IMR-90 (cell line): ENCODE data around the gene HEYL.

Experiments used
- BHLHE40 ChIP-seq: fragments of 150-350 bp; IDR thresholded peaks from 2 replicates; pipeline ENCODE4 v1.6.1; 2016; ENCODE audit warnings: mild to moderate bottlenecking, low read depth, low read length
- CEBPB ChIP-seq: IDR thresholded peaks from 2 replicates; pipeline ENCODE4 v1.6.1; 2012; ENCODE audit warnings: low read depth, low read length, improper control_type of control experiment
- MAFK ChIP-seq: IDR thresholded peaks from 2 replicates; pipeline ENCODE4 v1.6.1; 2012; ENCODE audit warnings: low read depth, low read length, improper control_type of control experiment
- POLR2A ChIP-seq: IDR thresholded peaks from 2 replicates; pipeline ENCODE4 v1.6.1; 2012; ENCODE audit warnings: mild to moderate bottlenecking, low read depth, low read length
- RCOR1 ChIP-seq: IDR thresholded peaks from 2 replicates; pipeline ENCODE4 v1.6.1; 2012; ENCODE audit warnings: mild to moderate bottlenecking, low read length, improper control_type of control experiment; ENCODE audit not compliant: insufficient replicate concordance
- TF ChIP-seq, protein P1 (sequence below): conservative IDR thresholded peaks from 2 replicates; pipeline ENCODE4 v1.5.1; 2012; ENCODE audit warnings: mild to moderate bottlenecking, low read depth, low read length, improper control_type of control experiment
- TF ChIP-seq, protein P2 (sequence below): fragments of 150-350 bp; IDR thresholded peaks from 2 replicates; pipeline ENCODE4 v1.6.1; 2017; ENCODE audit warnings: mild to moderate bottlenecking, antibody characterized with exemption, low read length, low read depth

- TF ChIP-seq, protein P1, sequence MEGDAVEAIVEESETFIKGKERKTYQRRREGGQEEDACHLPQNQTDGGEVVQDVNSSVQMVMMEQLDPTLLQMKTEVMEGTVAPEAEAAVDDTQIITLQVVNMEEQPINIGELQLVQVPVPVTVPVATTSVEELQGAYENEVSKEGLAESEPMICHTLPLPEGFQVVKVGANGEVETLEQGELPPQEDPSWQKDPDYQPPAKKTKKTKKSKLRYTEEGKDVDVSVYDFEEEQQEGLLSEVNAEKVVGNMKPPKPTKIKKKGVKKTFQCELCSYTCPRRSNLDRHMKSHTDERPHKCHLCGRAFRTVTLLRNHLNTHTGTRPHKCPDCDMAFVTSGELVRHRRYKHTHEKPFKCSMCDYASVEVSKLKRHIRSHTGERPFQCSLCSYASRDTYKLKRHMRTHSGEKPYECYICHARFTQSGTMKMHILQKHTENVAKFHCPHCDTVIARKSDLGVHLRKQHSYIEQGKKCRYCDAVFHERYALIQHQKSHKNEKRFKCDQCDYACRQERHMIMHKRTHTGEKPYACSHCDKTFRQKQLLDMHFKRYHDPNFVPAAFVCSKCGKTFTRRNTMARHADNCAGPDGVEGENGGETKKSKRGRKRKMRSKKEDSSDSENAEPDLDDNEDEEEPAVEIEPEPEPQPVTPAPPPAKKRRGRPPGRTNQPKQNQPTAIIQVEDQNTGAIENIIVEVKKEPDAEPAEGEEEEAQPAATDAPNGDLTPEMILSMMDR: no peak
- TF ChIP-seq POLR2A (no peak), MAFK (no peak), CEBPB (no peak), BHLHE40 (no peak), RCOR1 (no peak)
- TF ChIP-seq, protein P2, sequence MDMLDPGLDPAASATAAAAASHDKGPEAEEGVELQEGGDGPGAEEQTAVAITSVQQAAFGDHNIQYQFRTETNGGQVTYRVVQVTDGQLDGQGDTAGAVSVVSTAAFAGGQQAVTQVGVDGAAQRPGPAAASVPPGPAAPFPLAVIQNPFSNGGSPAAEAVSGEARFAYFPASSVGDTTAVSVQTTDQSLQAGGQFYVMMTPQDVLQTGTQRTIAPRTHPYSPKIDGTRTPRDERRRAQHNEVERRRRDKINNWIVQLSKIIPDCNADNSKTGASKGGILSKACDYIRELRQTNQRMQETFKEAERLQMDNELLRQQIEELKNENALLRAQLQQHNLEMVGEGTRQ: no peak
Measured at GRCh38 chr1:39646232-39647081, 7.0 kb upstream of the HEYL start.
